Measurements from ENCODE around the gene DPP6.

DPP6 gene

DNA sequence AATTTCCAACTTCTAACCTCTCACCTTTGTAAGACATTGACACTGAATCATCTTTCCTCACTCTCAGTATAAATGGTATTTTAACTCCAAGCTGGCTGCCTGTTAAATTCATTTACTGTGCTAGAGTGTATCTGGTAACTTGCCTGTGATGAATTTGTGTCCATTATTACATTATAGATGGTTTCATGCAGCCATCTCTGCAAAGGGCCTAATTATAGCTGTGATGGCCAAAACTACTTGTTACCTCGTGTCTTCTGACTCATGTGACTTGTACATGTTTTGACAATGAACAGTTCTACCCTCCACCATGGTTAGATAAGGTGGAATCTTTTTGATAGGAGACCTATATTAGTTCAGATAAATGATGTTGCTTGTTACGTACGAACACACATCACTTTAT, 558.7 kb downstream of the DPP6 start:
- Mint-ChIP-seq H3K27me3 (no peaks in the 10 kb centered on the region), H3K4me1 (no peaks in the 10 kb centered on the region), H3K36me3 (ENCODE audit: low read depth) (no peaks in the 10 kb centered on the region), H3K4me3 (no peak overlapping the region), H3K27ac (no peak overlapping the region), H3K9me3 (peaks cover 4% of the 10 kb centered on the region)
- DNase-seq (no peak), ATAC-seq (no peak)

DNA sequence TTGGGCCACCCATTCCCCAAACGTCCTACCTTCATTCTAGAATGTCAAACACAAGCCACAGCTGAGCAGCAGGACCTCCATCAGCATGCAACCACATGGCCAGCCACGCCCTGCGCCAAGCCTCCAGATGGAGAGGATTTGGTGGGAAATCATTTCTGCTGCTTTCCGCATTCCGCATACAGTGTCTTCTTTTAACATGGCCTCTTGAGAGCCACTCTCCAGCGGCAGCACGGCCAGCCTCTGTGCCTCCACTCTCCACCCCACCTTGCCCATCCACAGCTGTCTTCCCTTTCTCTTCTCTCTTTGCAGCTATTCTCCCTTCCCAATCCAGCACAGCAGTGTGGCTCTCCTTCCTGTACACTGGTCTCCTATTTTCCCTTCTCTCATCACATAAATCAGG, 561.6 kb downstream of the DPP6 start:
- H3K4me1 Mint-ChIP-seq = no peaks in the 10 kb centered on the region

DNA sequence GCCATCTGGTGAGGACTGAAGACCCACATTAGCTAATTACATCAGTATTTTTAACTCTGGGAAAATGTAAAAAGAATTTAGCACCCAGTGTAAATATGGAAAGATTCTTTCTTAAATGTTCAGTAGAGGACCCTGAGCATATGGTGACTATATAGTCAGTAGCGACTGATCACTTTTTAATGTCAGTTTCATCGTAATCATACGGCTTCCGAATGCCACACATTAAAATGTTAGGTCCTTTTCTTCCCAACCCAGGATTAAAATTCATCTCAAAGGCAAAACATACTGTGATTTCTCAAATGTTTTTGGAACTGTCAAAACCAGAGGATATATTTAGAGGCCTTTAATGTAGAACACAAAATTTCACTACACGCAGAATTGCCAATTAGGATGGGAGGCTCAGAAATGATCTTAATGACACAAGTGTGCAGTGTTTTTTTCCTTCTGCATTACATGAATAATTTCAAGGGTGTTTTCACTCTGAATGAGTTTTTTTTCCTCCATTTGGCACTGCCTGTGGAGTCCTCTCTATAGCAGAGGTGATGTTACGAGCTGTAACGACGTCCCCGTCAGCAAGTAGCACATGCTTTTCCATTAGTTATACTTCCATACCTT, 568.0 kb downstream of the DPP6 start:
- ATAC-seq (no peak), DNase-seq (no peak)
- H3K9me3 Mint-ChIP-seq = peaks cover 5% of the 10 kb centered on the region
- H3K4me1 Mint-ChIP-seq = no peaks in the 10 kb centered on the region
- H3K27me3 Mint-ChIP-seq = no peaks in the 10 kb centered on the region
- no peaks in the 10 kb centered on the region for H3K36me3 Mint-ChIP-seq (ENCODE audit: low read depth)
- no peak overlapping the region for H3K27ac Mint-ChIP-seq
- H3K4me3 Mint-ChIP-seq = no peak overlapping the region

More for the DNA sequence above, 561.6 kb downstream of the DPP6 start:
- H3K4me3 Mint-ChIP-seq = no peak overlapping the region
- DNase-seq (no peak), ATAC-seq (no peak)
- peaks cover 4% of the 10 kb centered on the region for H3K9me3 Mint-ChIP-seq
- H3K27ac Mint-ChIP-seq = no peak overlapping the region
- H3K27me3 Mint-ChIP-seq = no peaks in the 10 kb centered on the region
- no peaks in the 10 kb centered on the region for H3K36me3 Mint-ChIP-seq (ENCODE audit: low read depth)

DNA sequence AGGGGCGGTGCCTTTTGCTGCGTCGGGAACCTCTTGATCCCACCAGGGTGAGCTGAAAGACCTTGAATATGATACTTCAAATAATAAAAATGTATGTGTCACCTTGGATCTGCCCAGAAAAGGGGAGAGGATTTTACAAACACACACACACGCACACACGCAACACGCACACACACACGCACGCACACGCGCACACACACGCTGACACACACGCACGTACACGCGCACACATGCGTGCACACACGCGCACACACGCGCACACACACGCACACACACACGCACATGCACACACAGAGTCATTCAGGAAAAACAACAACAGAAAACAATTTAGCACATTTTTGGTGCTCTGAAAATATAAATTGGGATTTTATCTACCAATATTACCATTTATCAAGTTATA, 571.2 kb downstream of the DPP6 start:
- no peak for DNase-seq
- no peaks in the 10 kb centered on the region for H3K27me3 Mint-ChIP-seq
- H3K4me1 Mint-ChIP-seq = no peaks in the 10 kb centered on the region
- no peaks in the 10 kb centered on the region for H3K36me3 Mint-ChIP-seq (ENCODE audit: low read depth)
- ATAC-seq = no peak
- no peak overlapping the region for H3K4me3 Mint-ChIP-seq
- H3K27ac Mint-ChIP-seq = no peak overlapping the region
- peaks cover 5% of the 10 kb centered on the region for H3K9me3 Mint-ChIP-seq

DNA sequence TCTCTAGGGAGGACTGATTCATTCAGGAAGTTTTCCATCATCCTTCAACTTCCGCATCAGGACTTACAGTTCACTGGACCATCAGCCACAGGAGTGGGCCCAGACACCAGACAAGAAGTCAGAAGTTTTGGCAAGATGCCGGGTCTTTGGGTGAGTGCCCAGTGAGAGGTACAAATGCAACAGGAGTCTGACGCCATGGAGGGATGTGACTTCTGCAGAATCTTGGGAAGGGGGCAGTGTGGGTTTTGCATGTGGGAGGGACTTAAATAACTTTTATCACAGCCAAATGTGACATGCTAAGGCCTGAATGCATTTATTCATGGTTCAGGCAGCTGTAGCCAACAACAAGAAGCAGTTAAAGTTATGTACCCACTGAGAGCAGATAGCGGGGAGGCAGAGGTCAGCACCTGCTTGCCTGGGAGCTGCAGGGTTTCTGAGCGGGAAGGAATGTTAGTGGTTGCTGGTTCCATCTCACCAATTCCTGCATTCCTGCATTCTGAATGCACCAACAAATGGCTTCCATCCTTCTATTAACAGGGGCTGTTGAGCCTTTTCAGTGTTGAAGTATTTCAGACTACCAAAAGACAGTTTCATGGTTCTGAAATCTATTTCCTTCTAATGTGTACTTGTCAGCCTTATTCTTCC, 575.6 kb downstream of the DPP6 start:
- Mint-ChIP-seq H3K9me3 (peaks cover 8% of the 10 kb centered on the region), H3K27me3 (no peaks in the 10 kb centered on the region), H3K4me1 (no peaks in the 10 kb centered on the region), H3K27ac (no peak overlapping the region), H3K36me3 (ENCODE audit: low read depth) (no peaks in the 10 kb centered on the region), H3K4me3 (no peak overlapping the region)
- DNase-seq (no peak), ATAC-seq (no peak)

DNA sequence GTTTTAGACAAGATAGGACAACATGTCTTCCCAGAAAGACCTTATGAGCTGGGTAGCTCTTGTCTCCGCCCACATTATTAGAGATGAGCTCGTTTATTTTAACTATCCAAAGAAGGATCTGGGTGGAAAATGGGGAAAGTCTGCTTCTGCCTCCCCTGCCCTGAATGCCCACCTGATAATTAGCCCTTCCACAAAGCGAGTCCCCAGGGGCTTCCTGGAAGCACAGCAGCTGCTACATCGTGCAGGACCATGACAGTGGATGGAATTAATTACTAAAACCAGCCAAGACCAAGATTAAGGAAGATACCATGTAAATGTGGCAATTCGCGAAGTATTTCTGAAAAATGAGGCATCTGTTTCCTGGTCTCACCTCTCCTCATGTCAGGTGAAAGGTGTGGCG, 576.4 kb downstream of the DPP6 start:
- Mint-ChIP-seq H3K27me3 (no peaks in the 10 kb centered on the region), H3K27ac (no peak overlapping the region), H3K4me3 (no peak overlapping the region), H3K36me3 (ENCODE audit: low read depth) (no peaks in the 10 kb centered on the region), H3K9me3 (peaks cover 8% of the 10 kb centered on the region), H3K4me1 (no peaks in the 10 kb centered on the region)
- ATAC-seq = no peak
- DNase-seq = no peak

DNA sequence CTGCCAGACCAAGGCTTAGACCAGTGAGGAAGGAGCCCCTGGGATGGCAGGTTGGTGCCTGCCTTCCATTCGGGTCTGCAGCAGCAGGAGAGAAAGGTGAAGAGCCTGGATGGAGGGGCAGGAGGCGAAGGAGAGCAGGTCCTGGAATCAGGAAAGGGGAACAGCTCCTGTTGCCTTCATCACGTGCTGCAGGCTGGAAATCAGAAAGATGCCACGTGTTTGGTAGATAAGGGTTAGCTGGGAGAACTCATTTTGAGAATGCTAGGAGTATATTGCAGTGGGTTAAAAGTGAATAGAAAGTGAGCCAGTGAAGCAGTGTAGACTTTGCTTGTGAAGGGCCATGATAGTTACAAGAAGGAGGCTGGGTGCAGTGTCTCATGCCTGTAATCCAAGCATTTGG, 579.0 kb downstream of the DPP6 start:
- Mint-ChIP-seq H3K4me3 (no peak overlapping the region), H3K36me3 (ENCODE audit: low read depth) (no peaks in the 10 kb centered on the region)

DNA sequence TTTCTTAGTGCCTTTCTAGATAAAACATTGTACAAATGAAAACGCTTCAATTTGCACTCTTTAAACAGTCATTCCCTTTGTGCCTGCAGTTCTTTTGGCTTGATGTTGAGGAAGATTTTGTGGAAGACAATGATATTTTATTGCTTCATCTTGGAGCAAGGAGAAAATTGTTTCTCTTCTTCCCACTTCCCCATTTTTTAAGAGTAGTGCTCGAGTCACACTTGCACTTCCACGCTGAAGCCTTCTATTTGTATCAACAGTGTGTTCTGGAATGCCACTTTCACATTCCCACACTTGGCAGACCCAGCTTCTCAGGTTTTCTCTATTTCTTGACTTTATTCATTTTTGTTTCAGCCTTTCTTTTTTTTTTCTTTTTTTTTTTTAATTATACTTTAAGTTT, 581.4 kb downstream of the DPP6 start:
- Mint-ChIP-seq H3K36me3 (ENCODE audit: low read depth) (no peaks in the 10 kb centered on the region), H3K4me1 (no peaks in the 10 kb centered on the region)

More for the DNA sequence above, 579.0 kb downstream of the DPP6 start:
- H3K9me3 Mint-ChIP-seq = peaks cover 20% of the 10 kb centered on the region
- no peak overlapping the region for H3K27ac Mint-ChIP-seq
- no peak for ATAC-seq
- no peak for DNase-seq
- no peaks in the 10 kb centered on the region for H3K4me1 Mint-ChIP-seq
- H3K27me3 Mint-ChIP-seq = no peaks in the 10 kb centered on the region

DNA sequence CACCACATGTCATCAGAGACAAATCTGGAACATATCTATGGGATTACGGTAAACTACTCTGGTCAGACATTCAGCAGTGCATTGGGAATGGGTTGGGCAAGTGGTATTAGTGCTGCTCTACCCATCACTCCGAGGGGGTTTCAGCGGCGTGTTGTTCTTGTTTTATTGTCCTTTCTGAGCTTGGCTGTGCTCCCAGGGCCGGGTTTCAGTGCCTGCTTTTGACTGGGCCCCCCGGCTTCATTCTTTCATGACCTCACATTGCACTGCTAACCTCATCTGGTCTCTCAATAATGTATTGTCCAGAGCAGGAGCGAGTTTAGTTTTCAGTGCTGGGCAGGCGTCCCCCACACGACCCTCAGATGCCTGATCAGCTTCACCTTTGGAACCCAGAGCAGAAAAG, 586.1 kb downstream of the DPP6 start:
- no peak for DNase-seq
- Mint-ChIP-seq H3K4me3 (no peak overlapping the region), H3K36me3 (ENCODE audit: low read depth) (no peaks in the 10 kb centered on the region), H3K27ac (no peak overlapping the region), H3K4me1 (no peaks in the 10 kb centered on the region), H3K27me3 (no peaks in the 10 kb centered on the region), H3K9me3 (peaks cover 21% of the 10 kb centered on the region)
- no peak for ATAC-seq

More for the DNA sequence above, 581.4 kb downstream of the DPP6 start:
- no peak overlapping the region for H3K4me3 Mint-ChIP-seq
- H3K27me3 Mint-ChIP-seq = no peaks in the 10 kb centered on the region
- peaks cover 29% of the 10 kb centered on the region for H3K9me3 Mint-ChIP-seq
- ATAC-seq = no peak
- H3K27ac Mint-ChIP-seq = no peak overlapping the region
- DNase-seq = no peak

DNA sequence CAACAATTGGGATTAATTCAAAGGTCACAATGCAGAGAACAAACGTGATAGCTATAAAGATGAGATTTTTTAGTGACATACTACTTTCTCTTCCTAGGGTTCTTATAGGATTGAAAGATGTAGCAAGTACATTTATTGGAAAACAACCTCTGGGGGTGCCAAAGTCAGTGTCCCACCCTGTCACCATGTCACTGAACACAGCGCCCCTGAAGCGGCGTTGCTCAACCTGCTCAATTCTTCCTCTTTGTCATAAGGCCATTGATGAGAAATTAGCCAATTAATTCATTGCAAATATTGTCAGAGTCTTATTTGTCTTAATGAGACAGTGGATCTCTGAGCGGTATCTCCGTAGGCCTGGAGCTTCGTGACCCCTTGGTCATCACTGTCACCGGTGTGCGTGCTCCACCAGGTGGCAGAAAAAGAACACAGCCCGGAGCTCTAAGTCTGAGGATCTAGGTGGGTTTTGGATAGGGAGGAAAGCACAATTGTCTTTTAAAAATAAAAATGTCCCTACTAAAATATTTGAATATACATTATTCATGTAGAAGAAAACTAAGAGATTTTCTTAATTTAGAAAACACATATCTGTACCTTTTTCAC, 588.2 kb downstream of the DPP6 start:
- no peaks in the 10 kb centered on the region for H3K27me3 Mint-ChIP-seq
- DNase-seq = no peak
- H3K27ac Mint-ChIP-seq = no peak overlapping the region
- H3K9me3 Mint-ChIP-seq = peaks cover 13% of the 10 kb centered on the region
- no peaks in the 10 kb centered on the region for H3K4me1 Mint-ChIP-seq
- no peaks in the 10 kb centered on the region for H3K36me3 Mint-ChIP-seq (ENCODE audit: low read depth)
- no peak for ATAC-seq
- no peak overlapping the region for H3K4me3 Mint-ChIP-seq

DNA sequence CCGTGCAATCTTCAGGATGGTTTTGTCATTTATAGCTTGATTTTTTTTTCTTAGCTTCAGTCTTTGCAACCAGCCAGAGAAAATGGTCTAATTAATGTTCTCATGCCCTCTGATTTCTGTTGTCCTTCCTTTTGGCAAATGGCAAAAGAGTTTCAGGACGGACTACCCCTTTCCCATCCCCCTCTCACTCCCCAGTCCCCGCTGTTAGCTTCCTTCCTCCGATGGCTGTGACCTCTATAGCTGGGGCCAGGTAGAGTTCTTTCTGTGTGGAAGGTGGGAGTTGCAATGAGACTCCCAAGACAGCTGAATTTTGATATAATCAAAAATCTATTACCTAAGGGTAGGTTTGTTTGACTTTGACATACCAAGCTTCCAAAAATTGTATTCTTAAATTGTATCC, 588.7 kb downstream of the DPP6 start:
- H3K4me1 Mint-ChIP-seq = no peaks in the 10 kb centered on the region
- no peak overlapping the region for H3K27ac Mint-ChIP-seq
- H3K4me3 Mint-ChIP-seq = no peak overlapping the region
- H3K36me3 Mint-ChIP-seq (ENCODE audit: low read depth) = no peaks in the 10 kb centered on the region
- H3K9me3 Mint-ChIP-seq = peaks cover 11% of the 10 kb centered on the region
- H3K27me3 Mint-ChIP-seq = no peaks in the 10 kb centered on the region
- no peak for ATAC-seq
- no peak for DNase-seq

DNA sequence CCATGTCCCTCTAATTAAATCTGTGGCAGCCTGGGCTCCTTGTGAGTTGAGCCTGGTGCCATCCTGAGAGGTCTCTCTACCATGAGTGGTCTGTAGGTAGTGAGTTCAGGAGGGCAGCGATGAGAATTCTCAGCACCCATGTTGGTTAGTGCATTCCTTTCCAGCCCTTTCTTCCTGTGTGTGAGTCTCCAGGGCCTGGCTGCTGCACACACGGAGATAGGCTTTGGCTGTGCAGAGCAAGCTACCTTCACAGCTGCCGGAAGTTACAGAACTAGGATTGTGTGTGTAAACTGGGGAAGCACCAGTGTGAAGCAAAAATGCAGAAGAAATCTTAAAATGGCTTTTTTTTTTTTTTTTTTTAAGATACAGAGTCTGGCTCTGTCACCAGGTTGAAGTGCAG, 592.2 kb downstream of the DPP6 start:
- H3K4me3 Mint-ChIP-seq = no peak overlapping the region
- ATAC-seq (no peak), DNase-seq (no peak)
- no peak overlapping the region for H3K27ac Mint-ChIP-seq
- H3K9me3 Mint-ChIP-seq = peaks cover 4% of the 10 kb centered on the region
- H3K4me1 Mint-ChIP-seq = no peaks in the 10 kb centered on the region
- no peaks in the 10 kb centered on the region for H3K27me3 Mint-ChIP-seq
- H3K36me3 Mint-ChIP-seq (ENCODE audit: low read depth) = no peaks in the 10 kb centered on the region

DNA sequence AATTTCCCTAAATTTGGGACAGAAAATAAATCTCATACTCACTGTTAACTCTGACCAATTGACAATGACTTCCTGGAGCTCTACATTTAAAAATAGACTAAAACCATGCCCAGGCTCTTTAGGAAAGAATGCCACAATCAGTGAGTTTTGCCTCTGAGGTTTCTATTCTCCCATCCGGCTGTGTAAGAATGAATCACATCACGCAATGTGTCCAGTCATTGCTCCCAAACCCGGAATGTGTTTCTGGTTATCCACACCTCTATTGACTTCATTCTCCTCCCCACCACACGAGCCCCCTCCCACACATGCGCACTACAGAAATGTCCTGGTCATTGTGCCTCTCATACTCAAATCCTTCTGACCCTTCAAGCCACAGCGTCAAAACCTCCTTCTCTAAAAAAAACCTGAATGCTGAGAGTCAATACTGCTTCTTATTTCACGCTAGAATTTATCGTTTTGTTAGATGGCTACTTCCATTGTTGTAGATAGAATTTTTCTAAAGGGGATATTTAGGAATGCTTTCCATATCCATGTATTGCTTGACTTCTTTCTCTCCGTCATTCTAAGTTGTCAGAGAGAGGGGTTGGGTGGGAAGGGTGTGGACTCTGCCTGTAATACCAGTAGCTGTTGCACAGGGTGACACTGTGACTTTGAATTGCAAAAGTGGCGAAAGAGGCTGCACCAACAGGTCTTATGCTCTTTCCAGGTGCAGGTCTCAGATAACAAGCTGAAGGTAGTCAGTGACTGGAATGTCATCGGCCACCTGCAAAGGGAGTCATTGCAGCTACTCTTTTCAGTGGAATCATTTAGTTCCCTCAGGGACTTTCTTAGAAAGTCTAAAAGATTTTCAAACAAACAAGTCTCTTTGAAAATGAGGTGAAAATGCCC, 594.2 kb downstream of the DPP6 start:
- H3K4me1 Mint-ChIP-seq = no peaks in the 10 kb centered on the region
- DNase-seq (no peak), ATAC-seq (no peak)
- H3K36me3 Mint-ChIP-seq (ENCODE audit: low read depth) = no peaks in the 10 kb centered on the region
- H3K9me3 Mint-ChIP-seq = peaks cover 9% of the 10 kb centered on the region
- no peak overlapping the region for H3K27ac Mint-ChIP-seq
- H3K27me3 Mint-ChIP-seq = no peaks in the 10 kb centered on the region
- no peak overlapping the region for H3K4me3 Mint-ChIP-seq

DNA sequence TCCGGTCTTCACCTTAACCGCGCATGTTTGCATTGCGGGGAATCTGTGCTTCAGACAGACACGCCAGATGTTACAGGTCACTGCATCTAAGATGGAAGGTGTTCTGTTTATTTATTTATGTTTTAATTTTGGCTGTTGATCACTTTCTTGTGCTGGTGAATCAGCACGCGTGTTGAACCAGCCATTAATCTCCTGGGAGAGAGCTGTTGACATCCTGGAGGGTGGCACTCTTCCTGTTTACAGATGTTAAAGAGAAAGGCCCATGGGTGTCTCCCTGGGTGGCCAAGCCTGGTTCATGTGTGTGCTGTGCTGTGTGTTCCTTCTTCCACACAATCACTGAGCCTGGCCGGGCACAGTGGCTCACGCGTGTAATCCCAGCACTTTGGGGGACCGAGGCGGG, 595.4 kb downstream of the DPP6 start:
- Mint-ChIP-seq H3K36me3 (ENCODE audit: low read depth) (no peaks in the 10 kb centered on the region), H3K9me3 (peaks cover 9% of the 10 kb centered on the region), H3K27ac (no peak overlapping the region), H3K27me3 (no peaks in the 10 kb centered on the region), H3K4me3 (no peak overlapping the region), H3K4me1 (no peaks in the 10 kb centered on the region)
- ATAC-seq (no peak), DNase-seq (no peak)

DNA sequence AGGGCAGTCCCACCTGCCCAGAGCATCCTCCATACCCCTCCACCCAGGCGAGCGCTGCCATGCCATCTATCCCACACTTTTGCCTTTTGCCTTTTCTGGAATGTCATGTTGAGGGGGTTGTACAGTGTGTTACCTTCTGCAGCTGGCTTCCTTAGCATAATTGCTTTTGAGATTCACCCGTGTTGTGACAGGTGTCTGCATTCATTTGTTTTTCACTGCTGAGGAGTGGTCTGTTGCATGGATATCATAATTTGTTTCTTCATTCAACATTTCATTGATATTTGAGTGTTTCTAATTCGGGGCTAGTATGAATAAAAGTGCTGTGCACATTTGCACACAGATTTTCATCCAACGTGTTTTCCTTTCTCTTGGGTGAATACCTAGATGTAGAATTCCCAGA, 596.8 kb downstream of the DPP6 start:
- no peak overlapping the region for H3K27ac Mint-ChIP-seq
- DNase-seq (no peak), ATAC-seq (no peak)
- H3K36me3 Mint-ChIP-seq (ENCODE audit: low read depth) = no peaks in the 10 kb centered on the region
- no peaks in the 10 kb centered on the region for H3K4me1 Mint-ChIP-seq
- H3K4me3 Mint-ChIP-seq = no peak overlapping the region
- peaks cover 9% of the 10 kb centered on the region for H3K9me3 Mint-ChIP-seq
- H3K27me3 Mint-ChIP-seq = no peaks in the 10 kb centered on the region

All from activated naive CD8-positive, alpha-beta T cell treated with anti-CD3 and anti-CD28 coated beads, Interleukin-2, amount 50 U/mL, for 24 hours (primary cell).